HL-60 (cell line): ENCODE results near the gene UBE2QL1.

ENCODE experiments used
- CTCF ChIP-seq: IDR thresholded peaks from one replicate; pipeline ENCODE4 v1.5.1; 2011; ENCODE audit warnings: low read length, control low read depth, inconsistent platforms; ENCODE audit not compliant: insufficient read depth
- GABPA ChIP-seq: IDR thresholded peaks from 2 replicates; pipeline ENCODE4 v1.6.1; 2012; ENCODE audit warnings: low read depth
- POLR2AphosphoS5 ChIP-seq: IDR thresholded peaks from 2 replicates; pipeline ENCODE4 v1.6.1; 2012; ENCODE audit warnings: low read depth
- REST ChIP-seq: IDR thresholded peaks from 2 replicates; pipeline ENCODE4 v1.6.1; 2012; ENCODE audit warnings: low read depth; ENCODE audit not compliant: insufficient replicate concordance

GRCh38 chr5:6496207-6496584, 47.5 kb downstream of the UBE2QL1 start:
- TF ChIP-seq CTCF (no peak), GABPA (no peak), POLR2AphosphoS5 (no peak), REST (no peak)
